GM20000 (cell line): ENCODE measurements around the gene SMAP2.

ENCODE experiments used
- DNase-seq: peaks from one replicate; pipeline ENCODE4 v3.0.0; 2012; ENCODE audit warnings: low spot score
- TF ChIP-seq, protein P1 (sequence below): IDR thresholded peaks from 2 replicates; pipeline ENCODE4 v1.5.1; 2012; ENCODE audit warnings: mild to moderate bottlenecking, control low read depth; ENCODE audit errors: extremely low read depth, missing control alignments

The SMAP2 gene

GRCh38 chr1:40389322-40389803 lies 15.8 kb downstream of the SMAP2 start:
- no peak for DNase-seq
- TF ChIP-seq, protein P1, sequence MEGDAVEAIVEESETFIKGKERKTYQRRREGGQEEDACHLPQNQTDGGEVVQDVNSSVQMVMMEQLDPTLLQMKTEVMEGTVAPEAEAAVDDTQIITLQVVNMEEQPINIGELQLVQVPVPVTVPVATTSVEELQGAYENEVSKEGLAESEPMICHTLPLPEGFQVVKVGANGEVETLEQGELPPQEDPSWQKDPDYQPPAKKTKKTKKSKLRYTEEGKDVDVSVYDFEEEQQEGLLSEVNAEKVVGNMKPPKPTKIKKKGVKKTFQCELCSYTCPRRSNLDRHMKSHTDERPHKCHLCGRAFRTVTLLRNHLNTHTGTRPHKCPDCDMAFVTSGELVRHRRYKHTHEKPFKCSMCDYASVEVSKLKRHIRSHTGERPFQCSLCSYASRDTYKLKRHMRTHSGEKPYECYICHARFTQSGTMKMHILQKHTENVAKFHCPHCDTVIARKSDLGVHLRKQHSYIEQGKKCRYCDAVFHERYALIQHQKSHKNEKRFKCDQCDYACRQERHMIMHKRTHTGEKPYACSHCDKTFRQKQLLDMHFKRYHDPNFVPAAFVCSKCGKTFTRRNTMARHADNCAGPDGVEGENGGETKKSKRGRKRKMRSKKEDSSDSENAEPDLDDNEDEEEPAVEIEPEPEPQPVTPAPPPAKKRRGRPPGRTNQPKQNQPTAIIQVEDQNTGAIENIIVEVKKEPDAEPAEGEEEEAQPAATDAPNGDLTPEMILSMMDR: no peak

DNA sequence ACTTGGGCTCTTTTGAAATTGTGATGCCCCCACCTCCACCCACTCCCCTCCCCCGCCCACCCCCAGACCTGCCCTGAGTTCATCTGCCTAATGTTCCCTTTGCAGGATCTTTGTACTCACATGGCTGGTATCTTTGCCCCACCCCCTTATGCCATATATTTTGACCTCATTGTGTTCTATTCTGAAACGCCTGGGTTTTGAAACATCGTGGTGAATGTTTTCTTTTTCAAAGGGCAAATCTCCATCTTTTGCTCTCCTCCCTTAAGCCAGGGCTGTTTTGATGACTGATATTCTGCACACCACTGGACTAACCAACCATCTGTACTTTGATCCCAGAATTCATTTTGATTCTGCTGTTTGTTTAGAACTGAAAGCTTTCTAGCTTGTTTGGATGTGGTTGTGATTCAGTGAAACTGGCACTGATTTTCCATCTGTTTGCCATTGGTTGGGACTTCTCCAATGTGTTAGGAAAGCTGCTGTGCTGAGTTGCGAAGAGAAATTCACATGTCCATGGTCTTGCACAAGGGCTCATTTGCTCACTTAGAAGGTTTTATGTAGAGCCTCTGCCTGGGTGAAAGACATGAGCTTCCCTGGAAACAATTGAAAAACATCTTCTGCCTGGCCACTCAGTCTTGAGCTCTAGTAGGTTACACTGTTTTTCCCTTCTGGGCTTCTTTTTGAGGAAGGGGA lies 16.5 kb downstream of the SMAP2 start:
- no peak for DNase-seq
- TF ChIP-seq, protein P1: no peak

GRCh38 chr1:40390857-40391256 lies 17.3 kb downstream of the SMAP2 start:
- DNase-seq: no peak
- TF ChIP-seq, protein P1: no peak

DNA sequence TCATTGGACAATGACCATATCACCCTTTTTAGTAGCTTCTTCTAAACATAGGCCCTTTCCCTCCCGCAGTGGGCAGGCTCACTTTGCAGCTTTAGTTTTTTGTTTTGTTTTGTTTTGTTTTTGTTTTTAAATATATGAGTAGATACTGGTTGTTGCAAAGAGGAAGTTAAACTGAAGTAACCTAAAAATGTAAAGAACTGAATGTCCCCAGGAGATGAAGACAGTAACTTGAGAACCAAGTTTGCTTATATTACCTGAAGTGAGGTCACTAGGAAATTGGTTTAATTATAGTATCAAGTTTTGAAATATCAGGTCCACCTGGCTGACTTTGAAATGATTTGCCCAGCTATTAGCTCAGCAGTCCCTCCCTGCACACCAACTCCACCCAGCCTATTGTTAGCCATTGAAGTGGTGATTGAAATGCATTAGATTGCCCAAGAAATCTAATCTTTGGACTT lies 18.2 kb downstream of the SMAP2 start:
- TF ChIP-seq, protein P1: no peak
- peak; percentile 50 for DNase-seq

DNA sequence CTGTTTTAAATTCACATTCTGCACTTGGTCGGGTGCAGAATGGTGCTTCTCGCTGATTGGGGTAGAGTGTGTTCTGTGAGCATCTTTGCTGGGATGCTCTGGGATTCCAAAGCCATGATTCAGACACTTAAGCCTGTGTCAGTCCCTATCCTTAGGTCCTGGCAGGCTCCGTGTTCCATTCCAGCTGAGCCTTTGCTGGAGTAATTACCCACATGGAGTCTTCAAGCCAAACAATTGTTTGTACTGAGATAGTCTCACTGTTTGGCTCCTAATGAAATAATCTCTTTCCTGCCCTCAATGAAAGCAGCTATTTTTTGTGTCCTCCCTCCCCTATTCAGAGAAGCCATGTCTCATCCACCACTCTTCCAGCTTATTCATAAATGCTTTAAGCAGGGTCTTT lies 18.7 kb downstream of the SMAP2 start:
- DNase-seq: no peak
- TF ChIP-seq, protein P1: no peak

DNA sequence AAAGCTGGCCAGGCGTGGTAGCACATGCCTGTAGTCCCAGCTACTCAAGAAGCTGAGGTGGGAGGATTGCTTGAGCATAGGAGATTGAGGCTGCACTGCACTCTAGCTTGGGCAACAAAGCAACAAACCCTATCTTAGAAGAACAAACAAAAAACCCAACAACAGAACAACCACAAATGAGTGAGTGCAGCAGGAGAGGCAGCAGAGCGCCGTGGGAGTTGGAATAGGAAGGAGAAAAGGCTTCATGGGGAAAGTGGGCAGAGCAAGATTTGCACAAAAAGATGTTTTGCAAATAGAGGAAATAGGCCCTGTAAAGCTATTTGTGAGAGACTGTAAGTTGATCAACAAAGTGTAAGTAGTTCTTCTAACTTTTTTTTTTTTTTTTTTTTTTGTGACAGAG lies 19.6 kb downstream of the SMAP2 start:
- no peak for DNase-seq
- TF ChIP-seq, protein P1: no peak

- DNase-seq: no peak
- TF ChIP-seq, protein P1: no peak
Observed at GRCh38 chr1:40394491-40395172, 21.1 kb downstream of the SMAP2 start.
